ENCODE data around the gene OTUB2.

OTUB2 gene

GRCh38 chr14:94077111-94077821 is 51.1 kb downstream of the OTUB2 start:
- TF ChIP-seq, protein P1, sequence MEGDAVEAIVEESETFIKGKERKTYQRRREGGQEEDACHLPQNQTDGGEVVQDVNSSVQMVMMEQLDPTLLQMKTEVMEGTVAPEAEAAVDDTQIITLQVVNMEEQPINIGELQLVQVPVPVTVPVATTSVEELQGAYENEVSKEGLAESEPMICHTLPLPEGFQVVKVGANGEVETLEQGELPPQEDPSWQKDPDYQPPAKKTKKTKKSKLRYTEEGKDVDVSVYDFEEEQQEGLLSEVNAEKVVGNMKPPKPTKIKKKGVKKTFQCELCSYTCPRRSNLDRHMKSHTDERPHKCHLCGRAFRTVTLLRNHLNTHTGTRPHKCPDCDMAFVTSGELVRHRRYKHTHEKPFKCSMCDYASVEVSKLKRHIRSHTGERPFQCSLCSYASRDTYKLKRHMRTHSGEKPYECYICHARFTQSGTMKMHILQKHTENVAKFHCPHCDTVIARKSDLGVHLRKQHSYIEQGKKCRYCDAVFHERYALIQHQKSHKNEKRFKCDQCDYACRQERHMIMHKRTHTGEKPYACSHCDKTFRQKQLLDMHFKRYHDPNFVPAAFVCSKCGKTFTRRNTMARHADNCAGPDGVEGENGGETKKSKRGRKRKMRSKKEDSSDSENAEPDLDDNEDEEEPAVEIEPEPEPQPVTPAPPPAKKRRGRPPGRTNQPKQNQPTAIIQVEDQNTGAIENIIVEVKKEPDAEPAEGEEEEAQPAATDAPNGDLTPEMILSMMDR (conservative IDR thresholded peaks at IDR 0.05; ENCODE audit: control insufficient read depth, insufficient read depth, low read depth, low read length), result no peak
- H3K4me3 ChIP-seq (ENCODE audit: control insufficient read depth, low read depth, low read length), result no peak overlapping the region
- DNase-seq (ENCODE audit: low read depth), result no peak

DNA sequence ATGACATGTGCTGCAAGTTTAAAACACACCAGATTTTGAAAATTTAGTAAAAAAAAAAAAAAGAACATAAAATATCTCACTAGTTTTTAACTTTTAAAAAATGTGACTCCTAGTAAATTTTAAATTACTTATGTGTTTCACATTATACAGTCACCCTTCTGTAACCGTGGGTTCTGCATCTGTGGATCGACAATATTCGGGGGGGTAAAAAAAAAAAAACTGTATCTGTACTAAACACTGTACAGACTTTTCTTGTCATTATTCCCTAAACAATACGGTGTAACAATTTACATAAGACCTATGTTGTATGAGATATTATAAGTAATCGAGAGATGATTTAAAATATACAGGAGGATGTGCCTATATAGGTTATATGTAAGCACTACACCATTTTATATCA is 51.7 kb downstream of the OTUB2 start:
- H3K4me3 ChIP-seq (ENCODE audit: control insufficient read depth, low read depth, low read length), result no peak overlapping the region
- TF ChIP-seq, protein P1 (conservative IDR thresholded peaks at IDR 0.05; ENCODE audit: control insufficient read depth, insufficient read depth, low read depth, low read length), result no peak
- DNase-seq (ENCODE audit: low read depth), result no peak

- TF ChIP-seq, protein P1 (conservative IDR thresholded peaks at IDR 0.05; ENCODE audit: control insufficient read depth, insufficient read depth, low read depth, low read length), result no peak
- DNase-seq (ENCODE audit: low read depth), result peak; percentile 55
Observed at GRCh38 chr14:94079891-94080620, 53.9 kb downstream of the OTUB2 start.

DNA sequence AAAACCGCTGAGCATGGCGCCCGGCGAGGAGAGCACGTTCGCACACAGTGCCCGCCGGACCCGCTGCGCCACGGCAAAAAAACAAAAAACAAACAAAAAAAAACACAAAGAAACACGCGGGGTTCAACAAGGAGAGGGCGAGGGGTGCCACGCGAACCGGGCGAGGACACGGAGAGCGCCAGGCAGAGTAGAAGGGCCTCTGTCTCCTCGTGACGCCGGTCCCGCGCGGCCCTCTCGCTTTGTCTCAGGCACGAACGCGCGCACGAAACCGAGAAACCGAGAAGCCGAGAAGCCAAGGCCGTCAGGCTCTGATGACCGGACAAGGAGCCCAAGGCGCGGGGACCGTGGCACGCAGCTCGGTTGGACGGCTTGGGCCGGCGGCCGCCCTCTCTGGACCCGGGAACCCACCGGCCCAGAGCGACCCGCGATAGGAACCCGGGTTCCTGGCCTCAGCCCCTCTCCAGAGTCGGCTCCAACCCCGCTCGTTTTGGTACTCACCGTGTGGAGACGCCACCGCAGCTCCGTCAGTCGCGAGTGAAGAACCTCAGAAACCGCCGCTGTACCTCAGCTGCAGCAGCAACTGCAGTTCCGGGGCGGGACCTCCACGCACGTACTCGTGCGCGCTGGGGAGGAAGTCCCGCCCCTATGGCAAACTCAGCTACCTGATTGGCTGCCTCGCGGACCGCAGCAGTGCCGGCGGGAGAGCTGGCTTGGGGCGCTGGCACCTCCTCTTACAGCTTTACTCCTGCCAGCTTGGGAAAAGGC is 54.7 kb downstream of the OTUB2 start, which contains the start of the genes DDX24 and IFI27L1:
Gene DDX24 (minus strand): TSS at position 582 of the 765 bp plus-strand sequence. CDS start 1,460 bp downstream, outside the sequence.
Gene IFI27L1 (plus strand): TSS at position 690 of the 765 bp plus-strand sequence. CDS start 15,628 bp downstream, outside the sequence.
- TF ChIP-seq, protein P1 (conservative IDR thresholded peaks at IDR 0.05; ENCODE audit: control insufficient read depth, insufficient read depth, low read depth, low read length), result no peak
- H3K4me3 ChIP-seq (ENCODE audit: control insufficient read depth, low read depth, low read length), result peak within 1 kb of the TSS; percentile 95
- peak; percentile 91 for DNase-seq (ENCODE audit: low read depth)

More at GRCh38 chr14:94079891-94080620, 53.9 kb downstream of the OTUB2 start:
- H3K4me3 ChIP-seq (ENCODE audit: control insufficient read depth, low read depth, low read length), result peak overlapping the region; percentile 95

GRCh38 chr14:94081386-94081820 is 55.3 kb downstream of the OTUB2 start:
- TF ChIP-seq, protein P1 (conservative IDR thresholded peaks at IDR 0.05; ENCODE audit: control insufficient read depth, insufficient read depth, low read depth, low read length), result no peak
- H3K4me3 ChIP-seq (ENCODE audit: control insufficient read depth, low read depth, low read length), result peak overlapping the region; percentile 95
- DNase-seq (ENCODE audit: low read depth), result no peak

DNA sequence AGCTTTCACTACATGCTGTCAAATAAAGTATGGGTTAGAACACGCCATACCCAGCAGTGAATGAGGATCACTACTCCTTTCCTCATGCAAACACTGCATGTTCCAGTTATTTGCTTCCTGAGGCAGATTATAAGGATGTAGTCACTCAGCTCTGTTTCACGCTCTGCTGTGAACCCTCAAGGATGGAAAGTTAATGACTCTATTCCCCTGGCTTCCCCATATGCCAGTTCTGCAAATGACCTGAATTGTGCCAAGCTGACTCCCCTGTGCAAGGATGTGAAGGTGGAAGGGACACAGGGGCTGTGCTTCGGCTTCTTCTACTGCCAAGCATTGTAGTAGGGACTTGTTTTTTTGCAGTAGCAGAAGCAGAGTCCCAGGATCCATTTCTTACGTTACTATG is 61.8 kb downstream of the OTUB2 start:
- TF ChIP-seq, protein P1 (conservative IDR thresholded peaks at IDR 0.05; ENCODE audit: control insufficient read depth, insufficient read depth, low read depth, low read length), result no peak
- no peak for DNase-seq (ENCODE audit: low read depth)

More for the DNA sequence above, 61.8 kb downstream of the OTUB2 start:
- no peak overlapping the region for H3K4me3 ChIP-seq (ENCODE audit: control insufficient read depth, low read depth, low read length)
